K562 (cell line): ENCODE results near the gene ADAR. TPM values are rescaled to one million over a fixed set of nuclear protein-coding genes. Genes with fewer than 3 reads are reported as not detected.

Experiments used
- ATAC-seq: fragments of 200-7000 bp; cut with Tn5 transposase; 3 replicates; pipeline ENCODE4 v1.9.1; 2020; ENCODE audit warnings: moderate library complexity
- BruUV-seq: library from RNA; stranded (reverse); fragments of 400-500 nt; replicated peaks from 2 replicates; lab custom pipeline; 2021; lab: Mats Ljungman, UMichigan
- CTCF ChIA-PET: fragments of 300-600 bp; formaldehyde crosslinking; extraction: SDS; loops from one replicate; lab custom pipeline; 2021; ENCODE audit warnings: low intra/inter-chr PET ratio; lab: Yijun Ruan, JAX
- POLR2A ChIA-PET: fragments of 300-600, 350-650 bp; sonication (Branson Sonifier 250); formaldehyde crosslinking; extraction: SDS; loops from one replicate; lab custom pipeline; 2021; ENCODE audit warnings: antibody characterized with exemption, inconsistent platforms; lab: Yijun Ruan, JAX
- DNase-seq, 4 experiments: peaks; one replicate each; pipeline versions ENCODE4 v3.0.0 to v3.0.0-alpha.2; 2011 to 2018; ENCODE audit warnings: low spot score in 3 of 4, mixed read lengths in 3 of 4; ENCODE audit errors: extremely low read depth in 1 of 4
- FAIRE-seq: peaks from 2 replicates; lab custom pipeline; 2011; peaks lifted over from hg19 to GRCh38; lab: Jason Lieb, UNC
- H2AFZ ChIP-seq: 2 replicates; pipeline ENCODE4 v1.6.0; 2011; ENCODE audit warnings: low read depth, low read length, control low read depth, inconsistent platforms
- H3K27ac ChIP-seq: fragments of 200-600 bp; 3 replicates; pipeline ENCODE4 v1.8.0; 2011; ENCODE audit warnings: low read depth, mild to moderate bottlenecking, control low read depth, inconsistent platforms, low read length, moderate library complexity, mixed read lengths; ENCODE audit errors: extremely low read depth
- H3K27me3 ChIP-seq, 2 experiments: fragments of 300-600 bp in 1 of 2; 2 replicates in 1 of 2; 3 replicates in 1 of 2; pipeline versions ENCODE4 v1.6.0 to v1.8.0; 2011; ENCODE audit warnings: inconsistent platforms in 2 of 2, low read length in 2 of 2, mild to moderate bottlenecking in 1 of 2, mixed read lengths in 1 of 2, moderate library complexity in 1 of 2; ENCODE audit not compliant: control insufficient read depth in 2 of 2, insufficient read depth in 2 of 2
- H3K36me3 ChIP-seq: fragments of 300-600 bp; 3 replicates; pipeline ENCODE4 v1.8.0; 2011; ENCODE audit warnings: mild to moderate bottlenecking, low read length, inconsistent platforms; ENCODE audit not compliant: control insufficient read depth, insufficient read depth
- H3K4me1 ChIP-seq, 2 experiments: fragments of 200-600 bp in 1 of 2; replicated peaks in 1 of 2; 2 replicates in 1 of 2; 3 replicates in 1 of 2; pipeline versions ENCODE4 v1.5.1 to v1.8.0; 2011; ENCODE audit warnings: inconsistent platforms in 2 of 2, low read length in 2 of 2, mild to moderate bottlenecking in 1 of 2, mixed read lengths in 1 of 2, moderate library complexity in 1 of 2; ENCODE audit not compliant: control insufficient read depth in 2 of 2, insufficient read depth in 2 of 2
- H3K4me2 ChIP-seq: 2 replicates; pipeline ENCODE4 v1.6.1; 2011; ENCODE audit warnings: low read length, control low read depth, inconsistent platforms, mixed read lengths; ENCODE audit not compliant: insufficient read depth
- H3K4me3 ChIP-seq: fragments of 200-600 bp; sonication (generic), shearing (Covaris generic); 2 replicates; pipeline ENCODE4 v1.5.1; 2016; ENCODE audit warnings: control low read depth, inconsistent platforms
- H3K79me2 ChIP-seq: fragments of 200-600 bp; 3 replicates; pipeline ENCODE4 v1.8.0; 2011; ENCODE audit warnings: low read length, inconsistent platforms; ENCODE audit not compliant: control insufficient read depth, insufficient read depth
- H3K9ac ChIP-seq, 2 experiments: 2 replicates each; pipeline versions ENCODE4 v1.6.0 to v1.6.1; 2011; ENCODE audit warnings: low read depth in 2 of 2, low read length in 2 of 2, control low read depth in 1 of 2, inconsistent platforms in 1 of 2, mild to moderate bottlenecking in 1 of 2, mixed read lengths in 1 of 2; ENCODE audit not compliant: insufficient read depth in 1 of 2
- H3K9me1 ChIP-seq: one replicate; pipeline ENCODE4 v1.6.0; 2011; ENCODE audit warnings: inconsistent platforms, mild to moderate bottlenecking, low read length, moderate library complexity; ENCODE audit not compliant: control insufficient read depth, insufficient read depth
- H3K9me3 ChIP-seq: replicated peaks from 2 replicates; pipeline ENCODE4 v1.5.1; 2011; ENCODE audit warnings: low read depth, low read length, inconsistent platforms; ENCODE audit not compliant: control insufficient read depth, insufficient read depth
- H4K20me1 ChIP-seq: replicated peaks from 2 replicates; pipeline ENCODE4 v1.6.1; 2011; ENCODE audit warnings: low read length, inconsistent platforms, mixed read lengths; ENCODE audit not compliant: control insufficient read depth, insufficient read depth
- ATF1 ChIP-seq, 2 experiments: fragments of 450-650 bp in 1 of 2; IDR thresholded peaks; 2 replicates each; pipeline ENCODE4 v1.6.1; 2016; ENCODE audit warnings: missing compliant biosample characterization in 1 of 2, missing genetic modification characterization in 1 of 2
- CAMTA2 ChIP-seq: fragments of 250-450 bp; sonication (Bioruptor Pico); conservative IDR thresholded peaks from 2 replicates; pipeline ENCODE4 v1.5.1; 2022
- E2F4 ChIP-seq: sonication (generic); formaldehyde crosslinking; IDR thresholded peaks from 2 replicates; pipeline ENCODE4 v1.8.0; 2022; ENCODE audit warnings: mild to moderate bottlenecking, low read depth, missing genetic modification reagents
- LCOR ChIP-seq: sonication (generic); formaldehyde crosslinking; IDR thresholded peaks from 2 replicates; pipeline ENCODE4 v1.8.0; 2022; ENCODE audit warnings: mild to moderate bottlenecking, missing genetic modification reagents
- MAFG ChIP-seq: fragments of 450-650 bp; conservative IDR thresholded peaks from 2 replicates; pipeline ENCODE4 v1.6.1; 2016; ENCODE audit warnings: missing genetic modification characterization, missing compliant biosample characterization
- MAX ChIP-seq: sonication (generic); formaldehyde crosslinking; IDR thresholded peaks from 2 replicates; pipeline ENCODE4 v1.9.0; 2022; ENCODE audit warnings: mild to moderate bottlenecking, missing genetic modification reagents
- MYNN ChIP-seq, 2 experiments: sonication (generic); formaldehyde crosslinking in 1 of 2; IDR thresholded peaks; 2 replicates each; pipeline versions ENCODE4 v1.5.0 to v1.6.1; 2016 to 2020; ENCODE audit warnings: antibody characterized with exemption in 1 of 2, missing genetic modification reagents in 1 of 2
- NFRKB ChIP-seq: fragments of 450-650 bp; IDR thresholded peaks from 2 replicates; pipeline ENCODE4 v1.6.1; 2016; ENCODE audit warnings: low read depth
- RNF2 ChIP-seq: sonication (generic); IDR thresholded peaks from 2 replicates; pipeline ENCODE4 v1.6.1; 2016
- TAF1 ChIP-seq: IDR thresholded peaks from 2 replicates; pipeline ENCODE4 v1.6.1; 2011; ENCODE audit warnings: mild to moderate bottlenecking, low read length, moderate library complexity; ENCODE audit not compliant: insufficient read depth, control insufficient read depth, severe bottlenecking; ENCODE audit errors: extremely low read depth
- TCF3 ChIP-seq: sonication (generic); formaldehyde crosslinking; IDR thresholded peaks from 2 replicates; pipeline ENCODE4 v1.4.0; 2020; ENCODE audit warnings: mild to moderate bottlenecking, missing genetic modification reagents
- TRIM24 ChIP-seq, 2 experiments: fragments of 450-650 bp; IDR thresholded peaks; 2 replicates each; pipeline ENCODE4 v1.6.1; 2016
- ZNF197 ChIP-seq: fragments of 200-800 bp; sonication (Bioruptor generic); IDR thresholded peaks from 2 replicates; pipeline ENCODE4 v1.6.1; 2016; ENCODE audit warnings: low read depth, missing genetic modification characterization, missing compliant biosample characterization
- ZNF24 ChIP-seq: fragments of 450-650 bp; IDR thresholded peaks from 2 replicates; pipeline ENCODE4 v1.6.1; 2016
- ZNF280A ChIP-seq: fragments of 450-650 bp; IDR thresholded peaks from 2 replicates; pipeline ENCODE4 v1.6.1; 2018; ENCODE audit warnings: mild to moderate bottlenecking, low read depth; ENCODE audit not compliant: partially characterized antibody
- ZNF280B ChIP-seq: fragments of 250-450 bp; sonication (Bioruptor Pico); IDR thresholded peaks from 2 replicates; pipeline ENCODE4 v1.5.1; 2021; ENCODE audit warnings: mild to moderate bottlenecking
- ZNF444 ChIP-seq: fragments of 250-450 bp; sonication (Bioruptor Pico); IDR thresholded peaks from 2 replicates; pipeline ENCODE4 v1.4.0; 2020; ENCODE audit warnings: mild to moderate bottlenecking, moderate library complexity
- ZNF551 ChIP-seq: fragments of 250-450 bp; sonication (Bioruptor Pico); IDR thresholded peaks from 2 replicates; pipeline ENCODE4 v1.5.0; 2021; ENCODE audit warnings: mild to moderate bottlenecking, moderate library complexity
- ZNF780A ChIP-seq: fragments of 250-450 bp; sonication (Bioruptor Pico); IDR thresholded peaks from 2 replicates; pipeline ENCODE4 v1.5.0; 2021; ENCODE audit warnings: mild to moderate bottlenecking
- WGBS: fragments of 100-300 bp; shearing (Covaris generic); methylation state at CpG from one replicate; pipeline ENCODE4 v1.1.6; 2016; ENCODE audit warnings: low coverage, mixed read lengths; ENCODE audit not compliant: insufficient coverage; ENCODE audit errors: missing lambda C conversion rate; 5-methylcytosine and 5-hydroxymethylcytosine counted together
- in situ Hi-C: fragments of 300-500 bp; cut with MboI; formaldehyde crosslinking; loops from 4 replicates; pipeline ENCODE4 v1.15.0; 2018; ENCODE audit warnings: inconsistent platforms, mixed read lengths
- intact Hi-C: fragments of 100-400 bp; cut with micrococcal nuclease; formaldehyde crosslinking; loops from 2 replicates; pipeline ENCODE4 v1.14.2; 2022
- polyA plus RNA-seq, 8 experiments: library from polyadenylated mRNA; depleted of rRNA in 4 of 8; stranded (reverse) in 5 of 8; unstranded in 3 of 8; fragments of >200 nt; fragmentation: Nextera tagmentation in 2 of 8; fragmentation: Illumina TruSeq in 1 of 8; extraction: Ambion mirVana in 2 of 8; extraction: Trizol in 1 of 8; gene quantifications; 2 replicates each; pipeline versions ENCODE4 v1.2.1 to v1.2.3, GENCODE V29; 2011 to 2014; ENCODE audit warnings: inconsistent platforms in 1 of 8, missing spikeins in 1 of 8
- total RNA-seq, 7 experiments: library from RNA; depleted of rRNA in 6 of 7; stranded (reverse); fragments of >200 nt in 6 of 7; fragmentation: Illumina TruSeq in 2 of 7; extraction: Trizol in 2 of 7; gene quantifications; 2 replicates each; pipeline versions ENCODE4 v1.2.1 to v1.2.3, GENCODE V29; 2011 to 2021; ENCODE audit warnings: low replicate concordance in 1 of 7

Gene ADAR
- total and polyA plus RNA-seq, 9 of the 15 experiments (the other 6 are each of a cell fraction or from before 2014, with no cell fraction given), result 30.1 to 123 (median 60.2) TPM

GRCh38 chr1:154635171-154635570 lies 27.2 kb upstream of the ADAR start (continued):
- peak; percentile 91 for TF ChIP-seq MAFG (tag)
- no peak for TF ChIP-seq ZNF444 (CRISPR knock-in tag)
- TF ChIP-seq LCOR, result no peak
- TF ChIP-seq ZNF551 (CRISPR knock-in tag), result no peak
- TF ChIP-seq ZNF280B (CRISPR knock-in tag), result no peak

GRCh38 chr1:154629675-154630073 lies 21.7 kb upstream of the ADAR start:
- no peak for ATAC-seq
- Histone ChIP-seq H3K79me2 (peaks cover 31% of the 10 kb centered on the region), H3K27me3 (no peaks in the 10 kb centered on the region), H2AFZ (no peak overlapping the region), H3K4me3 (no peak overlapping the region), H3K27ac (peak overlapping the region; percentile 27; the same call in 1 of the 3 replicates), H3K36me3 (peaks cover 4% of the 10 kb centered on the region; the same call in 2 of the 3 replicates), H3K9me3 (peaks cover 17% of the 10 kb centered on the region; the same call in 1 of the 2 replicates), H3K9ac (no peak overlapping the region), H3K9me1 (no peaks in the 10 kb centered on the region), H4K20me1 (no peaks in the 10 kb centered on the region), H3K4me1 (peaks cover 17% of the 10 kb centered on the region in 2 experiments), H3K4me2 (no peak overlapping the region)
- BruUV-seq, result no TSS peak
- no CpG with 5 or more reads among the region's 1 CpG for WGBS
- ChIA-PET POLR2A (interaction anchor here (0.9 to 1.7 kb wide), 3 partner anchors 15 to 33 kb away, joined by 3 to 7 read pairs (median 6); no protein-coding TSS in a partner anchor), CTCF (no interaction called here)
- intact Hi-C loops, result no loop called here
- no peak for FAIRE-seq
- in situ Hi-C loops, result no loop called here
- DNase-seq, result no peak
- peak; percentile 83 for TF ChIP-seq ZNF280A
- no peak for TF ChIP-seq TCF3 (CRISPR knock-in tag)
- no peak for TF ChIP-seq MAX (CRISPR knock-in tag)
- TF ChIP-seq RNF2, result no peak
- no peak for TF ChIP-seq CAMTA2 (CRISPR knock-in tag)
- TF ChIP-seq NFRKB, result no peak
- no peak for TF ChIP-seq TAF1
- no peak for TF ChIP-seq E2F4 (CRISPR knock-in tag)
- peak; percentile 16 to 30; a peak in 2 of 4 replicates for TF ChIP-seq TRIM24 (IDR thresholded peaks at IDR 0.05)
- TF ChIP-seq ATF1 (CRISPR knock-in tag; IDR thresholded peaks at IDR 0.05), result no peak
- no peak for TF ChIP-seq ATF1 (tag; IDR thresholded peaks at IDR 0.05)
- no peak for TF ChIP-seq ZNF24
- 0 out of 2 replicates have a peak, but pooled peaks have one; percentile 39 for TF ChIP-seq ZNF197 (CRISPR knock-in tag)
- no peak for TF ChIP-seq ZNF780A (CRISPR knock-in tag)
- TF ChIP-seq MYNN (IDR thresholded peaks at IDR 0.05), result no peak
- no peak for TF ChIP-seq MYNN (CRISPR knock-in tag; IDR thresholded peaks at IDR 0.05)
